T-cell (primary cell): ENCODE results near the gene RAD51AP1. TPM values are rescaled to one million over a fixed set of nuclear protein-coding genes. Genes with fewer than 3 reads are reported as not detected.

Source experiments
- ATAC-seq, 4 experiments: fragments of 200-7000 bp in 3 of 4; fragments of 150-1000 bp in 1 of 4; cut with Tn5 transposase; replicated peaks in 1 of 4; 1 replicate in 3 of 4; 2 replicates in 1 of 4; pipeline ENCODE4 v1.10.0; 2021; ENCODE audit warnings: moderate library complexity in 3 of 4, mild to moderate bottlenecking in 2 of 4, moderate number of reproducible peaks in 1 of 4
- CTCF ChIA-PET, 2 donors: fragments of 300-600 bp; sonication (Branson Sonifier 250); formaldehyde crosslinking; loops; one replicate each; lab custom pipeline; 2022; ENCODE audit warnings: antibody characterized with exemption in 2 of 2; lab: Charles Lee
- POLR2A ChIA-PET, 2 donors: fragments of 300-600 bp; sonication (Branson Sonifier 250); formaldehyde crosslinking; loops; one replicate each; lab custom pipeline; 2022; ENCODE audit warnings: antibody characterized with exemption in 2 of 2; lab: Charles Lee
- DNase-seq, 35 experiments: peaks; one replicate each; pipeline versions ENCODE4 v3.0.0 to v3.0.0-alpha.2; 2013 to 2023
- H3K27ac ChIP-seq: one replicate; pipeline ENCODE4 v1.5.1; 2013; ENCODE audit warnings: low read length
- H3K27me3 ChIP-seq, 2 experiments: replicated peaks in 1 of 2; 1 replicate in 1 of 2; 2 replicates in 1 of 2; pipeline versions ENCODE4 v1.6.1 to v1.7.0; 2013; ENCODE audit warnings: low read length in 1 of 2, mixed read lengths in 1 of 2; ENCODE audit not compliant: control insufficient read depth in 2 of 2, insufficient read depth in 2 of 2; ENCODE audit errors: extremely low read depth in 1 of 2
- H3K36me3 ChIP-seq, 2 donors: 1 replicate in 1 of 2; 2 replicates in 1 of 2; pipeline versions ENCODE4 v1.6.1 to v1.7.0; 2013; ENCODE audit warnings: low read length in 1 of 2; ENCODE audit not compliant: control insufficient read depth in 2 of 2, insufficient read depth in 1 of 2; ENCODE audit errors: extremely low read depth in 1 of 2
- H3K4me1 ChIP-seq, 2 experiments: 1 replicate in 1 of 2; 2 replicates in 1 of 2; pipeline versions ENCODE4 v1.6.1 to v1.7.0; 2013; ENCODE audit warnings: low read length in 2 of 2, mixed read lengths in 1 of 2; ENCODE audit not compliant: insufficient read depth in 2 of 2, control insufficient read depth in 1 of 2; ENCODE audit errors: extremely low read depth in 1 of 2
- H3K4me3 ChIP-seq, 2 donors: 1 replicate in 1 of 2; 2 replicates in 1 of 2; pipeline versions ENCODE4 v1.5.1 to v1.7.0; 2013; ENCODE audit warnings: mild to moderate bottlenecking in 2 of 2, low read length in 1 of 2, moderate library complexity in 1 of 2; ENCODE audit not compliant: control insufficient read depth in 1 of 2; ENCODE audit errors: extremely low read depth in 1 of 2
- H3K9me3 ChIP-seq: 2 replicates; pipeline ENCODE4 v1.7.0; 2013
- H3K27ac Mint-ChIP-seq, 2 donors: one replicate each; pipeline ENCODE4 v1.8.0; 2020 to 2021; ENCODE audit warnings: mild to moderate bottlenecking in 2 of 2, mixed read lengths in 2 of 2
- H3K27me3 Mint-ChIP-seq, 2 donors: one replicate each; pipeline ENCODE4 v1.8.0; 2021 to 2022; ENCODE audit warnings: mixed read lengths in 2 of 2
- H3K36me3 Mint-ChIP-seq: one replicate; pipeline ENCODE4 v1.8.0; 2021; ENCODE audit warnings: mixed read lengths
- H3K4me1 Mint-ChIP-seq, 3 donors: one replicate each; pipeline ENCODE4 v1.8.0; 2020 to 2022; ENCODE audit warnings: mixed read lengths in 3 of 3, mild to moderate bottlenecking in 1 of 3
- H3K4me3 Mint-ChIP-seq, 3 donors: one replicate each; pipeline ENCODE4 v1.8.0; 2020 to 2022; ENCODE audit warnings: mild to moderate bottlenecking in 3 of 3, mixed read lengths in 3 of 3, moderate library complexity in 3 of 3
- H3K9me3 Mint-ChIP-seq, 3 donors: one replicate each; pipeline ENCODE4 v1.8.0; 2020 to 2022; ENCODE audit warnings: mixed read lengths in 3 of 3
- WGBS: methylation state at CpG from one replicate; pipeline ENCODE4 v1.1.5; 2013; ENCODE audit warnings: missing lambda C conversion rate; ENCODE audit not compliant: insufficient coverage; 5-methylcytosine and 5-hydroxymethylcytosine counted together
- total RNA-seq, 35 experiments: library from RNA in 6 of 35; stranded (reverse) in 6 of 35; fragments of 120-200 nt in 1 of 35; gene quantifications; one replicate each; pipeline versions ENCODE4 v1.2.1 to v1.2.4 and lab custom pipeline; 2013 to 2026

The RAD51AP1 gene
- total RNA-seq, 5 donors from 2014 or later (not counting 1 experiment from before 2014, with no cell fraction given): 0.60 to 1.7 (median 0.89) TPM

DNA sequence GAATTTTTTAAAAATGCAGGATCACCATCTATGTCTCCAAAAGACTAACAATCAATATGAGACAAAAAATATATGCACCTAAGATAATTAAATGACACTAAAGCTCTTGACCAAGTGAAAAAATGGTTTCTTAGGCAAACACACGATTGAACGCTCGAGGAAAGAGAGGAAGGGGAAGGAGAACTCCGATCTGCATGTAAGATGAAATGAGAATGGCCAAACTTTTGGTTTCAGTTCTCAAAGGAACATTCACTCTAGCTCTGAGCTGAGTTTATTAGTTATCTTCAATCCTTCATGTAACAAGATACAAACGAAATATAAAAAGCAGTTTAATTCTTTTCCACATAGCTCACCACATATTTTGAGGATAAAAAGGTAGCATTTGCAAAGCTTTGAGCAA lies 26.1 kb downstream of the RAD51AP1 start:
- H3K4me3 Mint-ChIP-seq: peak overlapping the region in 2 of 3 donors; percentile 52 to 53
- Histone ChIP-seq H3K27me3 (peaks cover 0 to 6% of the 10 kb centered on the region in 2 experiments), H3K27ac (no peak overlapping the region), H3K4me3 (peak overlapping the region in 1 of 2 donors; percentile 1), H3K9me3 (no peaks in the 10 kb centered on the region), H3K36me3 (no peaks in the 10 kb centered on the region), H3K4me1 (peaks cover 0 to 8% of the 10 kb centered on the region in 2 experiments)
- peak overlapping the region in 1 of 2 donors; percentile 19 for H3K27ac Mint-ChIP-seq
- peaks cover 12 to 29% (median 20%) of the 10 kb centered on the region in 3 donors for H3K4me1 Mint-ChIP-seq
- H3K9me3 Mint-ChIP-seq: no peaks in the 10 kb centered on the region
- H3K36me3 Mint-ChIP-seq: no peaks in the 10 kb centered on the region
- peaks cover 11 to 21% of the 10 kb centered on the region in 2 donors for H3K27me3 Mint-ChIP-seq
- DNase-seq (no peak), ATAC-seq (no peak)
- ChIA-PET POLR2A (no interaction called here), CTCF (no interaction called here)
- no CpG with 5 or more reads among the region's 5 CpGs for WGBS

DNA sequence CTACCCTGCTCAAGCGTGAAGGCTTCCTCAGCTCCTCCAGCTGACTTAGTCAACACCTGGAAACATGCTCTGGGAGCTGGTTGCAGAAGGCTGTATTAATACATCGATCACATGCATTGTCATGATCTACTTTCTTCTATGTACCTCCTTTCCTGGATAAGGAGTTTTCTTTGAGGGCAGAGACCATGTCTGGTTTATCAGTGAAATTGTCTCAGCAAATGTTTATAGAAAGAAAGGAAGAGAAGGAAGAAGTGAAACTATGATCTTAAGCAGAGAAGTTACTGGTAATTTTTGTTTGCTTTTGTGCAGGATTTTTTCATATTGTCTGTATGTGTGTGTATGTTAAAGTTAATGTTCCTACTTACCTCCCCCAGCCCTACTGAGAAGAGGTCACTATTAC lies 27.8 kb downstream of the RAD51AP1 start:
- Histone ChIP-seq H3K36me3 (no peaks in the 10 kb centered on the region), H3K4me3 (no peak overlapping the region), H3K27ac (no peak overlapping the region), H3K27me3 (peaks cover 0 to 6% of the 10 kb centered on the region in 2 experiments), H3K4me1 (peaks cover 0 to 8% of the 10 kb centered on the region in 2 experiments), H3K9me3 (no peaks in the 10 kb centered on the region)
- H3K27me3 Mint-ChIP-seq: peaks cover 11 to 21% of the 10 kb centered on the region in 2 donors
- POLR2A ChIA-PET: no interaction called here
- 100% methylated on average over 1 of the region's 2 CpGs for WGBS
- peak overlapping the region in 1 of 3 donors; percentile 31 for H3K4me3 Mint-ChIP-seq
- peaks cover 12 to 29% (median 20%) of the 10 kb centered on the region in 3 donors for H3K4me1 Mint-ChIP-seq
- DNase-seq: no peak
- no peaks in the 10 kb centered on the region for H3K36me3 Mint-ChIP-seq
- no peak for ATAC-seq
- CTCF ChIA-PET: no interaction called here
- H3K27ac Mint-ChIP-seq: no peak overlapping the region
- H3K9me3 Mint-ChIP-seq: no peaks in the 10 kb centered on the region

DNA sequence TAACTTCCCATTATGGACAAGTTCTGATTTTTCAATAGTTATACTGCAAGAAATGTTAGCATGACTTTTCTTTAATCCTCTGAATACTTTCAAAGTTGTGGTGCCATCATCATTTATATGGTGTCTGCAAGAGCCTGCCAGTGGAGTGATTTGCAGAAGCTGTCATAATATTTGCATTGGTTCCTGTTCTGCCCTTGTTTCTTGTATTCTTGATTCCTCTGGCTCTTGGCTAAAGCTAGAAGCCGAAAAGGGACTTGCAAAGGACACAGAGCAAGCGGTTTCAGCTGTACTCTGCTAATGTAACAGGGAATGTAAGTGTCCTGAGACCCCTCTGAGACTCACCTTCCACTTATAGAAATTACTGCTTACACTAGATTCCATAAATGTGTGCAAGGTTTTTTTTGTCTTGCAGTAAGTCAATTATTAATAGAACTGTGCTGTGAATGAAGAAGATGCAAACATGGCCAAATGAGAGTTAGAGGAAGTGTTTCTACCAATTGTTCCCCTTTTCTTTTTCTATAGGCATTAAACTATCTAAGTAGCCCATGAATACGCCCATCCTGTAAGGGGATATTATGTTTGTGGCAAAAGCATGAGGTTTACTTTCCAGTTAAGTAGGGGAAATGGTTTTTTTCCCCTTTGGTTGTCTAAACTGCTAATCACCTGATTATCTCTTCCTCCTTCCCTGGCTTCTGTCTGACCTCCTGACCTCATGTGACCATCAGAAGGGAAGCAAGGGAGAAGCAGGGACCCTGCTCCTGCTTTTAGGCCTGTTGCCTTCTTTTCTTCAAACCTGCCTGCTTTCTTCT lies 28.6 kb downstream of the RAD51AP1 start:
- H3K9me3 Mint-ChIP-seq: no peaks in the 10 kb centered on the region
- POLR2A ChIA-PET: no interaction called here

DNA sequence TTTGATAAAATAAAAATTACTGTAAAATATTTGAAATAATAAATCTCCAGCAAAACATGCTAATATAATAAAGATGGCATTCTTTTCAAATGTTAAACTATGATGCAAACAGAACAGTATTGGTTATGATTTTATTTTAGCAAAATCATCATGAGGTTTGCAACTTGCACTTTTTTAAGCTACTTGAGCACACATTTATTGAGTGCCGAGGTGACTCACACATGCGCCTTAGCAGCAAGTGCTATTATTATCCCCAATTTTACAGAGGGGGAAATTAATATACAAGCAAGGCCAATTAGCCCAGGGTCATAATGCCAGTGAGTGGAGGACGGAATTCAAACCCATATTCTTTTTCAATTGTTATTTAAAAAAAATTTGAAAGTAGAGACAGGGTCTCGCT lies 30.6 kb downstream of the RAD51AP1 start:
- Histone ChIP-seq H3K9me3 (no peaks in the 10 kb centered on the region), H3K27ac (no peak overlapping the region), H3K36me3 (no peaks in the 10 kb centered on the region), H3K4me3 (no peak overlapping the region), H3K4me1 (no peaks in the 10 kb centered on the region), H3K27me3 (no peaks in the 10 kb centered on the region)
- ChIA-PET CTCF (interaction anchor here in 1 of 2 donors (0.5 kb wide), 1 partner anchor 39 kb away, joined by 3 read pairs; no protein-coding TSS in a partner anchor), POLR2A (no interaction called here)
- no peak overlapping the region for H3K27ac Mint-ChIP-seq
- H3K4me3 Mint-ChIP-seq: no peak overlapping the region
- DNase-seq: no peak
- no peaks in the 10 kb centered on the region for H3K36me3 Mint-ChIP-seq
- 80% methylated on average over 2 of the region's 4 CpGs for WGBS
- ATAC-seq: no peak
- peaks cover 5 to 14% of the 10 kb centered on the region in 2 donors for H3K27me3 Mint-ChIP-seq
- peaks cover 6 to 18% (median 13%) of the 10 kb centered on the region in 3 donors for H3K4me1 Mint-ChIP-seq
- no peaks in the 10 kb centered on the region for H3K9me3 Mint-ChIP-seq

More for the DNA sequence above, 28.6 kb downstream of the RAD51AP1 start:
- Mint-ChIP-seq H3K4me1 (peaks cover 10 to 27% (median 18%) of the 10 kb centered on the region in 3 donors), H3K27me3 (peaks cover 8 to 21% of the 10 kb centered on the region in 2 donors), H3K4me3 (no peak overlapping the region), H3K36me3 (no peaks in the 10 kb centered on the region), H3K27ac (peak overlapping the region in 1 of 2 donors; percentile 10)
- no peaks in the 10 kb centered on the region for H3K9me3 ChIP-seq
- no peak overlapping the region for H3K4me3 ChIP-seq
- WGBS: no CpG with 5 or more reads among the region's 3 CpGs
- H3K36me3 ChIP-seq: no peaks in the 10 kb centered on the region
- no peak for DNase-seq
- no peak overlapping the region for H3K27ac ChIP-seq
- H3K27me3 ChIP-seq: peaks cover 0 to 4% of the 10 kb centered on the region in 2 experiments
- no peak for ATAC-seq
- CTCF ChIA-PET: no interaction called here
- H3K4me1 ChIP-seq: peaks cover 0 to 3% of the 10 kb centered on the region in 2 experiments

DNA sequence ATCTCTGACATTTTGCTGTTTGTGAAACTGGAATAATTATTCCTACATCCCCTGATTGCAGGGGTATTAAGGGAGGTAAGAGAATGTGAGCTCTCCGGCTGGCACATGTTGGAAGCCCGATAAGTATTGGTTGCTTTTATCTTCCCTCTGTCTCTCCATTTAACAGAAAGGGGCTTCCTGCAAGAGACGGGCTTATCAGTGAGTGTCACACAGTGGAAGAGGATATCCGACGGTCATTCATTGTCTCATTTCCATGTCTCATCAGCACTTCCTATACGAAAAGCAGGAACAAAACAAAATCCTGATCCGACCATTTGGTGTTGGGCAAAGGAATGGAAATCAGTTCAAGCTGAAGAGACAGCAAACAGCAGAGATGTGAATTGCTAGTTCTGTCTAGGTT lies 34.0 kb downstream of the RAD51AP1 start:
- H3K27me3 ChIP-seq: no peaks in the 10 kb centered on the region
- WGBS: 96% methylated on average over 3 of the region's 7 CpGs
- H3K27ac ChIP-seq: no peak overlapping the region
- no peaks in the 10 kb centered on the region for H3K36me3 ChIP-seq
- no peak overlapping the region for H3K27ac Mint-ChIP-seq
- CTCF ChIA-PET: no interaction called here
- no peak for DNase-seq
- H3K4me3 ChIP-seq: no peak overlapping the region
- no peak for ATAC-seq
- no peaks in the 10 kb centered on the region for H3K4me1 ChIP-seq
- no peak overlapping the region for H3K4me3 Mint-ChIP-seq
- H3K9me3 Mint-ChIP-seq: no peaks in the 10 kb centered on the region
- no peaks in the 10 kb centered on the region for H3K27me3 Mint-ChIP-seq
- POLR2A ChIA-PET: no interaction called here
- no peaks in the 10 kb centered on the region for H3K9me3 ChIP-seq
- H3K36me3 Mint-ChIP-seq: no peaks in the 10 kb centered on the region
- H3K4me1 Mint-ChIP-seq: peaks cover 0 to 2% (median 0%) of the 10 kb centered on the region in 3 donors

DNA sequence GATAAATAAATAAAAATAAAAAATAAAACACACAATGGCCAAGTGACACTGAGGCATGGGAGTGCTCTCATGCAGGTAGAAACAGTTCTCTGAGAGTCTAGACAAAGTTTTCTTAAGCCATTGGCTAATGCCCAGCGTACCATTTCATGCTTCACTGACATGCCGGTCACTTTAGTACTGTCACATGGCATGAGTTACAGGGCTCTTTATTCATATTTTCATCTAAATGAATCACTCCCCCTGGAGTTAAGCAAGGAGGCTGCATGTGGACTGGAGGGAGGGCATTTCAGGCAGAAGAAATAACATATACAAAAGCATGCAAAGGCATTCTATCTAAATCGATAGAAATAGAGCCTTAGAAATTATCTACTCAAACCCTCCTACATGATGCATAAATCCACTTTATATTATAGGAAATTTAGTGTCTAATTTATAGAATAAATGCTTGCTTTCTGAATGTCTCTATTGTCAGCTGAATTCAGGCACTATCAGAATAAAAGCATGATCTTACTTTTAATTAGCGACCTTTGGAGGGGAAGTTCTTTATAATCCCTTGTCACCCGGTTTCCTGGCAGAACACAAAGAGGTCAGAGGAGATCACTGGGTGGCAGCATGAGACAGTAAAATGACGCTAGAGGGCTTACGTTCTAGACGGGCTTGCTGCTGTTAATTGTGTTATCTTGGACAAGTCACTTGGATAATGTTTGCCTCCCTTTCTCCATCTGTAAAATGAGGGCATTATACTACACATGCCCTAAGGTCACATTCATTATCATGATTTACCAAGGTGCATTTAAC lies 40.8 kb downstream of the RAD51AP1 start:
- no CpG with 5 or more reads among the region's 8 CpGs for WGBS
- ChIA-PET POLR2A (no interaction called here), CTCF (no interaction called here)
- H3K27me3 Mint-ChIP-seq: peaks cover 13 to 15% of the 10 kb centered on the region in 2 donors
- peaks cover 0 to 21% of the 10 kb centered on the region in 2 experiments for H3K27me3 ChIP-seq
- H3K36me3 Mint-ChIP-seq: no peaks in the 10 kb centered on the region
- H3K4me1 ChIP-seq: no peaks in the 10 kb centered on the region
- H3K4me3 ChIP-seq: no peak overlapping the region
- DNase-seq (peak in 1 of 35 experiments; percentile 22), ATAC-seq (no peak)
- H3K36me3 ChIP-seq: no peaks in the 10 kb centered on the region
- no peaks in the 10 kb centered on the region for H3K9me3 ChIP-seq
- no peak overlapping the region for H3K27ac Mint-ChIP-seq
- H3K4me3 Mint-ChIP-seq: no peak overlapping the region
- H3K9me3 Mint-ChIP-seq: no peaks in the 10 kb centered on the region
- no peaks in the 10 kb centered on the region for H3K4me1 Mint-ChIP-seq
- no peak overlapping the region for H3K27ac ChIP-seq
